HAP-1 (cell line): ENCODE measurements around the gene TTC7B.

ENCODE experiments used
- DNase-seq, 2 experiments: peaks; one replicate each; pipeline ENCODE4 v3.0.0-alpha.2; 2016 to 2020; ENCODE audit warnings: low spot score in 2 of 2
- H3K27me3 ChIP-seq: fragments of 250-450 bp; sonication (Bioruptor Pico); 2 replicates; pipeline ENCODE4 v1.5.1; 2020; ENCODE audit warnings: low read depth, mild to moderate bottlenecking, moderate library complexity
- H3K36me3 ChIP-seq: fragments of 250-450 bp; sonication (Bioruptor Pico); replicated peaks from 2 replicates; pipeline ENCODE4 v1.5.1; 2020; ENCODE audit warnings: mild to moderate bottlenecking
- H3K4me1 ChIP-seq: fragments of 250-450 bp; sonication (Bioruptor Pico); 2 replicates; pipeline ENCODE4 v1.5.1; 2020; ENCODE audit warnings: mild to moderate bottlenecking
- H3K4me3 ChIP-seq: fragments of 250-450 bp; sonication (Bioruptor Pico); 2 replicates; pipeline ENCODE4 v1.5.1; 2020; ENCODE audit warnings: mild to moderate bottlenecking, moderate library complexity
- H3K9me3 ChIP-seq: fragments of 250-450 bp; sonication (Bioruptor Pico); 2 replicates; pipeline ENCODE4 v1.5.1; 2020; ENCODE audit warnings: mild to moderate bottlenecking, moderate library complexity
- in situ Hi-C: fragments of 300-500 bp; cut with MboI; formaldehyde crosslinking; loops from 3 replicates; pipeline ENCODE4 v1.14.3; 2020; ENCODE audit warnings: low sequenced_read_pairs, inconsistent platforms, mixed read lengths

TTC7B gene

GRCh38 chr14:90724866-90725265 lies 91.4 kb downstream of the TTC7B start:
- H3K4me1 ChIP-seq = no peaks in the 10 kb centered on the region
- in situ Hi-C loops = no loop called here
- H3K4me3 ChIP-seq = no peak overlapping the region
- DNase-seq = no peak
- no peaks in the 10 kb centered on the region for H3K27me3 ChIP-seq
- no peaks in the 10 kb centered on the region for H3K36me3 ChIP-seq
- no peaks in the 10 kb centered on the region for H3K9me3 ChIP-seq

- H3K9me3 ChIP-seq = no peaks in the 10 kb centered on the region
- H3K4me1 ChIP-seq = no peaks in the 10 kb centered on the region
- in situ Hi-C loops = no loop called here
- no peaks in the 10 kb centered on the region for H3K36me3 ChIP-seq
- DNase-seq = no peak
- H3K27me3 ChIP-seq = no peaks in the 10 kb centered on the region
- H3K4me3 ChIP-seq = no peak overlapping the region
These were observed 93.6 kb downstream of the TTC7B start for GRCh38 chr14:90722590-90722989.

DNA sequence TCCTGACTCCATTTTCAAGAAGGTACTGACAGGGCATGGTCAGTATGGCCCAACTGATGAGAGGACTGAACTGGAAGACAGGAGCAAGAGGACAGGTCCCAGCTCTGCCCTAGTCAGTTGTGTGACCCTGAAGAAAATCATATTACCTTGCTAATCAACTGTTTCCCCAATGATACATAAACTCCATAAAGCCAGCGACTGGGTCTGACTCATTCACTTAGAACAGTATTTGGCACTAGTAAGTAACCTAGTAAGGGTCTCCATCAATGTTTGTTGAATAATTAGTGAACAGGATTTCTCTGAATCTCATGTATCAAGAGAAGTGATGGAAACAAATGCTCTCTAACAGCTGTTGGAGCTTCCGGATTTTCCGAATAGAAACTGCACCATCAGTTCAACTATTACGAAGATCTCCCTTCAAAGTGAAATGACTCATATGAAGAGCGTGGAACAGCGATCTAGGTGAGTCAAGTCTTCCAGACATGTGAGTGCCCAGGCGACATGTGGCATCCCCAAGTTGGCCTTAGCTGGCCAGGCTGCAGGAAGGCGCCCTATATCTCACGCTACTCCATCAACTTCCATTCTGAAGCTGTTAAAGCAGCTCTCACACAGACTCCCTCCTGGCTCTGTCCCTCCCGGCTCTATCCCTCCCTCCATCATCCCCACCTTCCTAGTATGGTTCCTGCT lies 94.5 kb downstream of the TTC7B start:
- DNase-seq = no peak
- no peaks in the 10 kb centered on the region for H3K4me1 ChIP-seq
- no peaks in the 10 kb centered on the region for H3K36me3 ChIP-seq
- no peaks in the 10 kb centered on the region for H3K9me3 ChIP-seq
- no peaks in the 10 kb centered on the region for H3K27me3 ChIP-seq
- H3K4me3 ChIP-seq = no peak overlapping the region
- in situ Hi-C loops = no loop called here

DNA sequence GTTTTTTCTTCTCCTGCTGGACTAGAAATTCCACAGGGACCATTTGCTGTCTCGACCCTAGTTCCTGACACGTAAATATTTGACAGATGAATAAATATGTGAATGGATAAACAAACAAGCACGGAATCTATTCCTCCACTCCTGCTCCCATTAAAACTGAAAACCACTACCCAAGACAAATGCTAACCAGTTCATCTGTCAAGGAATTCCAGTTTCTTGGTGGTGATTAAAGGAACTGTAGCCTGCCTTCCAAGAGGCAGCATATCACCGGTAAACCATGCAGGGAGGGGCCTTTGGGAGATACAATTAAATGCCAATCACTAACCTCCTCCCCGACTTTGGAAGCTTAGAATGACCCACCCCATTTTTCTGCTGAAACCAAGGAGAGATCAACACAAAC lies 95.4 kb downstream of the TTC7B start:
- in situ Hi-C loops = no loop called here
- no peaks in the 10 kb centered on the region for H3K36me3 ChIP-seq
- no peak for DNase-seq
- no peaks in the 10 kb centered on the region for H3K9me3 ChIP-seq
- no peak overlapping the region for H3K4me3 ChIP-seq
- no peaks in the 10 kb centered on the region for H3K27me3 ChIP-seq
- no peaks in the 10 kb centered on the region for H3K4me1 ChIP-seq

- Histone ChIP-seq H3K4me3 (no peak overlapping the region), H3K36me3 (no peaks in the 10 kb centered on the region), H3K9me3 (no peaks in the 10 kb centered on the region), H3K4me1 (no peaks in the 10 kb centered on the region), H3K27me3 (no peaks in the 10 kb centered on the region)
- DNase-seq = no peak
- in situ Hi-C loops = no loop called here
These were observed 95.9 kb downstream of the TTC7B start for GRCh38 chr14:90720336-90720735.

DNA sequence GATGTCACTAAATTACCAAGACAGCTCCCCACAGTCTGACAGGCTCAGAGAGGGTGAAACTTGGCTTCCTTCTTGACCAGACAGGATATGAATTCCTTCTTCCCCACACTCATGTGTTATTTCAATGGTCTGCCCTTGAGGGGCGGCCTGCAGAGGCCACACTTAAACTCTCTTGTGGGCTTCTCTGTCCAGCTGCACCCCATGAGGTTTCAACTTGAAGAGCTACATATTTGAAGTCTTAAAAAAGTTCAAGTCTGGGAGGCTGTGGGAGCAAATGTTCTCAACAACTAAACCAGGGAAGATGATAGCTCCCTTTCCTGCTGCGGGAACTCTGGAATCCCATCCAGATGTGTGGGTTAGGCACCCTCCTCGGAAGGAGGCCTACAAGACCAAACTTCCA lies 98.3 kb downstream of the TTC7B start:
- no peaks in the 10 kb centered on the region for H3K4me1 ChIP-seq
- H3K4me3 ChIP-seq = no peak overlapping the region
- no peak for DNase-seq
- in situ Hi-C loops = no loop called here
- no peaks in the 10 kb centered on the region for H3K27me3 ChIP-seq
- H3K36me3 ChIP-seq = no peaks in the 10 kb centered on the region
- H3K9me3 ChIP-seq = no peaks in the 10 kb centered on the region

- Histone ChIP-seq H3K36me3 (no peaks in the 10 kb centered on the region), H3K4me3 (no peak overlapping the region), H3K27me3 (no peaks in the 10 kb centered on the region), H3K9me3 (no peaks in the 10 kb centered on the region), H3K4me1 (no peaks in the 10 kb centered on the region)
- in situ Hi-C loops = no loop called here
- DNase-seq = no peak
These were observed 100.2 kb downstream of the TTC7B start for GRCh38 chr14:90715993-90716392.

DNA sequence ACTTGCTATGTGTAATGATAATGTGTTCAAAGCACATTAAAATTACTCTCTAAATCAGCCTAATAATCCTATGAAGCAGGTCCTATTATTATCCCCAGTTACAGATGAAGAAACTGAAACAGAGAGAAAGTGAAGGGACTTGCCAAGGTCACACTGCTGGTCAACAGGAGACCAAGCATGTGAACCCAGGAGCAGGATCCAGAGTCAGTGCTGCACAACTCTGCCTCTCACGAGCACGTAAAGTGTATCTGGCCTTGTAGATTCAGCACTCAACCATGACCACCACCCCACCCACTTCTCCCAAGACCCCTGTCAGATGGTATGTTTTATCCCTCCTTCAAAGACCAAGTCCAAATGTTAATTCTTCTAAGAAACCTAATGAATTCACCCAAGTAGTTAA lies 100.7 kb downstream of the TTC7B start:
- Histone ChIP-seq H3K9me3 (no peaks in the 10 kb centered on the region), H3K27me3 (no peaks in the 10 kb centered on the region), H3K4me1 (no peaks in the 10 kb centered on the region), H3K4me3 (no peak overlapping the region), H3K36me3 (no peaks in the 10 kb centered on the region)
- in situ Hi-C loops = no loop called here
- DNase-seq = no peak

GRCh38 chr14:90714811-90715210 lies 101.4 kb downstream of the TTC7B start:
- Histone ChIP-seq H3K27me3 (no peaks in the 10 kb centered on the region), H3K9me3 (no peaks in the 10 kb centered on the region), H3K4me1 (no peaks in the 10 kb centered on the region), H3K4me3 (no peak overlapping the region), H3K36me3 (no peaks in the 10 kb centered on the region)
- DNase-seq = no peak
- in situ Hi-C loops = no loop called here

- DNase-seq = no peak
- Histone ChIP-seq H3K36me3 (no peaks in the 10 kb centered on the region; the same call in 1 of the 2 replicates), H3K9me3 (no peaks in the 10 kb centered on the region), H3K4me3 (no peak overlapping the region), H3K4me1 (no peaks in the 10 kb centered on the region), H3K27me3 (no peaks in the 10 kb centered on the region)
- in situ Hi-C loops = no loop called here
These were observed 111.4 kb downstream of the TTC7B start for GRCh38 chr14:90704738-90705392.

- no peaks in the 10 kb centered on the region; the same call in 1 of the 2 replicates for H3K36me3 ChIP-seq
- in situ Hi-C loops = no loop called here
- no peaks in the 10 kb centered on the region for H3K4me1 ChIP-seq
- H3K4me3 ChIP-seq = no peak overlapping the region
- no peaks in the 10 kb centered on the region for H3K27me3 ChIP-seq
- DNase-seq = no peak
- no peaks in the 10 kb centered on the region for H3K9me3 ChIP-seq
These were observed 112.1 kb downstream of the TTC7B start for GRCh38 chr14:90703841-90704737.

GRCh38 chr14:90700933-90701776 lies 115.1 kb downstream of the TTC7B start:
- H3K4me1 ChIP-seq = no peaks in the 10 kb centered on the region
- no peak overlapping the region for H3K4me3 ChIP-seq
- in situ Hi-C loops = no loop called here
- H3K36me3 ChIP-seq = no peaks in the 10 kb centered on the region
- no peaks in the 10 kb centered on the region for H3K27me3 ChIP-seq
- DNase-seq = no peak
- no peaks in the 10 kb centered on the region for H3K9me3 ChIP-seq

- Histone ChIP-seq H3K27me3 (no peaks in the 10 kb centered on the region), H3K9me3 (0 out of 2 replicates have a peak, but pooled peaks cover 2% of the 10 kb centered on the region), H3K4me1 (no peaks in the 10 kb centered on the region), H3K4me3 (no peak overlapping the region), H3K36me3 (no peaks in the 10 kb centered on the region)
- DNase-seq = no peak
- in situ Hi-C loops = loop anchor here (25.0 kb wide), 1 partner anchor 287 kb away; no protein-coding TSS in a partner anchor
These were observed 117.2 kb downstream of the TTC7B start for GRCh38 chr14:90699016-90699415.
